ENCODE measurements around the gene PCP2.

GRCh38 chr19:7622933-7623685 lies 10.4 kb downstream of the PCP2 start:
- TF ChIP-seq CTCF (IDR thresholded peaks at IDR 0.05) (no peak), POLR2AphosphoS5 (IDR thresholded peaks at IDR 0.05) (no peak), EP300 (IDR thresholded peaks at IDR 0.05) (no peak), POLR2A (IDR thresholded peaks at IDR 0.05) (no peak)
